ENCODE measurements around the gene CCDC38. TPM values are rescaled to one million over a fixed set of nuclear protein-coding genes. Genes with fewer than 3 reads are reported as not detected.
A peak's percentile ranks its signal among the peaks of the same experiment; 100 is the strongest.

CCDC38 gene
- total RNA-seq, 1 experiment from 2014 or later: not detected

DNA sequence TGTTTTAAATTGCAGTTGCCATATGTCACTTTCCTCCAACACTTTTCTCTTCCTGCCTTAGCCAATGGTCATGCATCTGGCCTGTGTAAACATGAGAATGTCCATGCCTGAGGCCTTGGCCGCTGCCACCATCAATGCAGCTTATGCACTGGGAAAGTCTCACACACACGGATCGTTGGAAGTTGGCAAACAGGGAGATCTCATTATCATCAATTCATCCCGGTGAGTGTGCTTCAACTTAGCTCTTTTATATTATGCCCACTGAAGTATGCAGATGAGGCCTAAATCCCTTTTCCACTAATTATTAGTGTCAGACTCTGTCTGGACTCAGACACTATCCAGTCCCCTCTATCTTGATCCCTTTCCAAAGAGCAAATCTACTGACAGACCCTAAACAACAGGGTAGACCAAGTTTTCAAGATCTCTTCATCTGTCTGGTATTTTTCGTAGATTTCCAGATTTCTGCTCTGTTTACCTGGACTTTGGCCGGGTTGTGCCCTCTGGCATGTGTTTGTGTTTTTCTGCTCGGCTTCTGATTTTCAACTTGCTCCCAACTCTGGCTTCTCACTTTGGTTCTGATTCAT lies 24.0 kb upstream of the CCDC38 start:
- Mint-ChIP-seq H3K27ac (ENCODE audit: unreplicated experiment) (no peak overlapping the region), H3K4me1 (ENCODE audit: low read depth, unreplicated experiment) (peaks cover 15% of the 10 kb centered on the region), H3K9me3 (ENCODE audit: unreplicated experiment) (no peaks in the 10 kb centered on the region), H3K27me3 (ENCODE audit: insufficient read depth, unreplicated experiment) (peaks cover 5% of the 10 kb centered on the region), H3K36me3 (ENCODE audit: insufficient read depth, unreplicated experiment) (no peaks in the 10 kb centered on the region), H3K4me3 (ENCODE audit: unreplicated experiment) (no peak overlapping the region)
- Histone ChIP-seq H3K36me3 (ENCODE audit: control insufficient read depth, insufficient read depth, low read length) (no peaks in the 10 kb centered on the region), H3K9me3 (no peaks in the 10 kb centered on the region), H3K4me1 (peaks cover 13% of the 10 kb centered on the region), H3K4me3 (ENCODE audit: low read depth, low read length) (no peak overlapping the region), H3K27me3 (replicated peaks; ENCODE audit: control insufficient read depth, insufficient read depth, low read length) (no peaks in the 10 kb centered on the region)
- POLR2A ChIA-PET: no interaction called here
- peak in 1 of 2 experiments; percentile 14 for DNase-seq
- TF ChIP-seq, protein P1, sequence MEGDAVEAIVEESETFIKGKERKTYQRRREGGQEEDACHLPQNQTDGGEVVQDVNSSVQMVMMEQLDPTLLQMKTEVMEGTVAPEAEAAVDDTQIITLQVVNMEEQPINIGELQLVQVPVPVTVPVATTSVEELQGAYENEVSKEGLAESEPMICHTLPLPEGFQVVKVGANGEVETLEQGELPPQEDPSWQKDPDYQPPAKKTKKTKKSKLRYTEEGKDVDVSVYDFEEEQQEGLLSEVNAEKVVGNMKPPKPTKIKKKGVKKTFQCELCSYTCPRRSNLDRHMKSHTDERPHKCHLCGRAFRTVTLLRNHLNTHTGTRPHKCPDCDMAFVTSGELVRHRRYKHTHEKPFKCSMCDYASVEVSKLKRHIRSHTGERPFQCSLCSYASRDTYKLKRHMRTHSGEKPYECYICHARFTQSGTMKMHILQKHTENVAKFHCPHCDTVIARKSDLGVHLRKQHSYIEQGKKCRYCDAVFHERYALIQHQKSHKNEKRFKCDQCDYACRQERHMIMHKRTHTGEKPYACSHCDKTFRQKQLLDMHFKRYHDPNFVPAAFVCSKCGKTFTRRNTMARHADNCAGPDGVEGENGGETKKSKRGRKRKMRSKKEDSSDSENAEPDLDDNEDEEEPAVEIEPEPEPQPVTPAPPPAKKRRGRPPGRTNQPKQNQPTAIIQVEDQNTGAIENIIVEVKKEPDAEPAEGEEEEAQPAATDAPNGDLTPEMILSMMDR (IDR thresholded peaks at IDR 0.05; ENCODE audit: insufficient read depth in 1 of 2, low read depth in 1 of 2, low read length in 1 of 2, severe bottlenecking in 1 of 2, unreplicated experiment in 1 of 2): no peak
- CTCF ChIA-PET: interaction anchor here (1.9 kb wide), 1 partner anchor 33 kb away, joined by 4 read pairs; no protein-coding TSS in a partner anchor
- no TSS peak for BruUV-seq (replicated peaks)
- intact Hi-C loops (cut with micrococcal nuclease; ENCODE audit: unreplicated experiment): loop anchor here (10.0 kb wide), 1 partner anchor 382 kb away; no protein-coding TSS in a partner anchor

DNA sequence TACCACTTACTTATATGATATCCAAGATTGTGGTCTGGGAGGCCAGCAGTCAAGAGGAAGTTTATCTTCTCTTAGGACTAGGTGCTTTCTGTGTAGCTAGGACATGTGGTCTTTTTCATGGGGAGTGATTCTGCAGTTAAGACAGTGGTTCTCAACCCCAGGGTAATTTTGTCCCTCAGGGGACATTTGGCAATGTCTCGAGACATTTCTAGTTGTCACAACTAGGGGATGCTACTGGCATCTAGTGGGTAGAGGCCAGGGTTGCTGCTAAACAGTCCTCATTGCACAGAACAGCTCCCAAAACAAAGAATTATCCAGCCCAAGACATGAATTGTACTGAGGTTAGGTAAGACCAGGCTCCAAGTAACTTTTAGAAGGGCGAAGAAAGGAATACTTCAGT lies 20.7 kb upstream of the CCDC38 start:
- intact Hi-C loops (cut with micrococcal nuclease; ENCODE audit: unreplicated experiment): loop anchor here (1.0 to 10.0 kb wide), 3 partner anchors 45 to 378 kb away; no protein-coding TSS in a partner anchor
- peak in 1 of 2 experiments; percentile 19 for DNase-seq
- peaks cover 5% of the 10 kb centered on the region for H3K27me3 Mint-ChIP-seq (ENCODE audit: insufficient read depth, unreplicated experiment)
- no peak overlapping the region for H3K4me3 Mint-ChIP-seq (ENCODE audit: unreplicated experiment)
- Histone ChIP-seq H3K4me3 (ENCODE audit: low read depth, low read length) (no peak overlapping the region), H3K36me3 (ENCODE audit: control insufficient read depth, insufficient read depth, low read length) (no peaks in the 10 kb centered on the region), H3K27me3 (replicated peaks; ENCODE audit: control insufficient read depth, insufficient read depth, low read length) (no peaks in the 10 kb centered on the region), H3K4me1 (peaks cover 13% of the 10 kb centered on the region), H3K9me3 (no peaks in the 10 kb centered on the region)
- TF ChIP-seq, protein P1 (IDR thresholded peaks at IDR 0.05; ENCODE audit: insufficient read depth in 1 of 2, low read depth in 1 of 2, low read length in 1 of 2, severe bottlenecking in 1 of 2, unreplicated experiment in 1 of 2): peak; percentile 14 to 42
- no TSS peak for BruUV-seq (replicated peaks)
- ChIA-PET POLR2A (no interaction called here), CTCF (interaction anchor here (0.6 to 0.7 kb wide), 2 partner anchors 36 to 134 kb away, joined by 3 read pairs; no protein-coding TSS in a partner anchor)
- H3K36me3 Mint-ChIP-seq (ENCODE audit: insufficient read depth, unreplicated experiment): no peaks in the 10 kb centered on the region
- H3K9me3 Mint-ChIP-seq (ENCODE audit: unreplicated experiment): no peaks in the 10 kb centered on the region
- no peak overlapping the region for H3K27ac Mint-ChIP-seq (ENCODE audit: unreplicated experiment)
- peaks cover 15% of the 10 kb centered on the region for H3K4me1 Mint-ChIP-seq (ENCODE audit: low read depth, unreplicated experiment)

DNA sequence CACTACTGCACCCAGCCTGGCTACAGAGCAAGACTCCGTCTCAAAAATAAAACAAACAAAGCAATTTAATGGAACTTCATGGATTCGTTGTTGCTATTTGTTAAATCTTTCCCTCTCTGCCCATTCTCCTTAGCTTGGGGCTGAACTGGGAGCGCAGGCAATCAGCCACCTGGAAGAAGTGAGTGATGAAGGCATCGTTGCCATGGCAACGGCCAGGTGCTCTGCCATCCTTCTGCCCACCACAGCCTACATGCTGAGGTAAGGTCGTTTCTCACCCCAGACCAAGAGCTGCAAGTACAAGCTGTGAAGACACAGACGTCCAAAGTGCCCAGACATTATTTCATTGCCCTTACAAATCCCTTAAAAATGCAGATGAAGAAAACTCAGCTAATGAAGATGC lies 19.8 kb upstream of the CCDC38 start:
- Histone ChIP-seq H3K4me3 (ENCODE audit: low read depth, low read length) (no peak overlapping the region), H3K4me1 (peaks cover 13% of the 10 kb centered on the region), H3K36me3 (ENCODE audit: control insufficient read depth, insufficient read depth, low read length) (no peaks in the 10 kb centered on the region), H3K9me3 (no peaks in the 10 kb centered on the region), H3K27me3 (replicated peaks; ENCODE audit: control insufficient read depth, insufficient read depth, low read length) (no peaks in the 10 kb centered on the region)
- BruUV-seq (replicated peaks): no TSS peak
- Mint-ChIP-seq H3K9me3 (ENCODE audit: unreplicated experiment) (no peaks in the 10 kb centered on the region), H3K4me1 (ENCODE audit: low read depth, unreplicated experiment) (peaks cover 15% of the 10 kb centered on the region), H3K4me3 (ENCODE audit: unreplicated experiment) (no peak overlapping the region), H3K27me3 (ENCODE audit: insufficient read depth, unreplicated experiment) (peaks cover 5% of the 10 kb centered on the region), H3K36me3 (ENCODE audit: insufficient read depth, unreplicated experiment) (no peaks in the 10 kb centered on the region), H3K27ac (ENCODE audit: unreplicated experiment) (no peak overlapping the region)
- intact Hi-C loops (cut with micrococcal nuclease; ENCODE audit: unreplicated experiment): loop anchor here (10.0 kb wide), 1 partner anchor 377 kb away; no protein-coding TSS in a partner anchor
- no peak for DNase-seq
- TF ChIP-seq, protein P1 (IDR thresholded peaks at IDR 0.05; ENCODE audit: insufficient read depth in 1 of 2, low read depth in 1 of 2, low read length in 1 of 2, severe bottlenecking in 1 of 2, unreplicated experiment in 1 of 2): no peak
- CTCF ChIA-PET: no interaction called here
- POLR2A ChIA-PET: no interaction called here
